Osteocyte (in vitro differentiated cells): Measurements from ENCODE around the gene CYB5D1. TPM values are rescaled to one million over a fixed set of nuclear protein-coding genes. Genes with fewer than 3 reads are reported as not detected.

Source experiments
- DNase-seq: peaks from one replicate; pipeline ENCODE4 v3.0.0; 2021; ENCODE audit warnings: mixed read lengths; ENCODE audit not compliant: unreplicated experiment; ENCODE audit errors: extremely low spot score
- H3K27ac Mint-ChIP-seq: one replicate; pipeline ENCODE4 v1.8.0; 2021; ENCODE audit warnings: mild to moderate bottlenecking, mixed read lengths; ENCODE audit not compliant: unreplicated experiment
- H3K27me3 Mint-ChIP-seq: one replicate; pipeline ENCODE4 v1.8.0; 2021; ENCODE audit warnings: mixed read lengths; ENCODE audit not compliant: unreplicated experiment
- H3K36me3 Mint-ChIP-seq: one replicate; pipeline ENCODE4 v1.8.0; 2021; ENCODE audit warnings: mixed read lengths; ENCODE audit not compliant: unreplicated experiment
- H3K4me1 Mint-ChIP-seq: one replicate; pipeline ENCODE4 v1.8.0; 2021; ENCODE audit warnings: mixed read lengths; ENCODE audit not compliant: unreplicated experiment
- H3K4me3 Mint-ChIP-seq: one replicate; pipeline ENCODE4 v1.8.0; 2021; ENCODE audit warnings: mild to moderate bottlenecking, moderate library complexity, mixed read lengths; ENCODE audit not compliant: unreplicated experiment
- H3K9me3 Mint-ChIP-seq: one replicate; pipeline ENCODE4 v1.8.0; 2021; ENCODE audit warnings: mixed read lengths; ENCODE audit not compliant: unreplicated experiment
- total RNA-seq: library from RNA; stranded (reverse); gene quantifications from 2 replicates; pipeline ENCODE4 v1.2.1, GENCODE V29; 2021
- TF ChIP-seq, protein P1 (sequence below): fragments of 200-600 bp; sonication (generic); IDR thresholded peaks from 2 replicates; pipeline ENCODE4 v1.5.0; 2021; ENCODE audit warnings: antibody characterized with exemption, mild to moderate bottlenecking, moderate library complexity

CYB5D1 gene
- total RNA-seq, 1 donor from 2014 or later: 8.5 TPM

DNA sequence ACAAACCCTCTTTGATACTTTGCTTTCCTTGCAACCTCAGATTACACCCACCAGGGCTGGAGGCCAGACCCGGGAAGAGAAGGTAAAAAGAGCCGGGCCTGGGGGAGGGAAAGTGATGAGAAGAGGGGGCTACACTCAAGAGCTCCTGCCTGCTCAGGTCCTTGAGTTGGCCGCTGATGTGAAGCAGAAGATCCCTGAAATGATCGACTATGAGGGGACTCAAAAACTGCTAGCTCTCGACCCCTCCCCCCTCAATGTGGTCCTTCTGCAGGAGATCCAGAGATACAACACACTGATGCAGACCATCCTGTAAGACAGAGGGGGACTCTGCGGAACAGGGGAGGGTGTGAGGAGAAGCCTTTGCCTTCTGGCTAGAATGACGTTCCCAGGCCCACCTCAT, 26.6 kb upstream of the CYB5D1 start:
- Mint-ChIP-seq H3K27ac (no peak overlapping the region), H3K4me3 (no peak overlapping the region), H3K4me1 (peaks cover 16% of the 10 kb centered on the region), H3K36me3 (no peaks in the 10 kb centered on the region), H3K9me3 (no peaks in the 10 kb centered on the region), H3K27me3 (peaks cover 36% of the 10 kb centered on the region)
- TF ChIP-seq, protein P1, sequence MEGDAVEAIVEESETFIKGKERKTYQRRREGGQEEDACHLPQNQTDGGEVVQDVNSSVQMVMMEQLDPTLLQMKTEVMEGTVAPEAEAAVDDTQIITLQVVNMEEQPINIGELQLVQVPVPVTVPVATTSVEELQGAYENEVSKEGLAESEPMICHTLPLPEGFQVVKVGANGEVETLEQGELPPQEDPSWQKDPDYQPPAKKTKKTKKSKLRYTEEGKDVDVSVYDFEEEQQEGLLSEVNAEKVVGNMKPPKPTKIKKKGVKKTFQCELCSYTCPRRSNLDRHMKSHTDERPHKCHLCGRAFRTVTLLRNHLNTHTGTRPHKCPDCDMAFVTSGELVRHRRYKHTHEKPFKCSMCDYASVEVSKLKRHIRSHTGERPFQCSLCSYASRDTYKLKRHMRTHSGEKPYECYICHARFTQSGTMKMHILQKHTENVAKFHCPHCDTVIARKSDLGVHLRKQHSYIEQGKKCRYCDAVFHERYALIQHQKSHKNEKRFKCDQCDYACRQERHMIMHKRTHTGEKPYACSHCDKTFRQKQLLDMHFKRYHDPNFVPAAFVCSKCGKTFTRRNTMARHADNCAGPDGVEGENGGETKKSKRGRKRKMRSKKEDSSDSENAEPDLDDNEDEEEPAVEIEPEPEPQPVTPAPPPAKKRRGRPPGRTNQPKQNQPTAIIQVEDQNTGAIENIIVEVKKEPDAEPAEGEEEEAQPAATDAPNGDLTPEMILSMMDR: no peak
- DNase-seq: no peak

DNA sequence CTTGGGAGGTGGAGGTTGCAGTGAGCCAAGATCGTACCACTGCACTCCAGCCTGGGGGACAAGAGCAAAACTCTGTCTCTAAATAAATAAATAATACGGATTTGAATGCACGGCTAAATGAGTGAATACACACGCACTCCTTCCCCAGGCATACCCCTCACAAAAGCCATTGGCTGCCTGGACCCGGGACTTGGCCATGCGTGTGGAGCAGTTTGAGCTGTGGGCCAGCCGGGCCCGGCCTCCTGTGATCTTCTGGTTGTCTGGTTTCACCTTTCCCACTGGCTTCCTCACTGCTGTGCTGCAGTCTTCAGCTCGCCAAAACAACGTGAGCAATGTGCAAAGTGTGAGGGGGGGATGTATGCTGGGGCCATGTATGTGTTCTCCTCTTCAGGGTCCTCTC, 25.4 kb upstream of the CYB5D1 start:
- no peaks in the 10 kb centered on the region for H3K36me3 Mint-ChIP-seq
- no peak overlapping the region for H3K27ac Mint-ChIP-seq
- DNase-seq: no peak
- H3K9me3 Mint-ChIP-seq: no peaks in the 10 kb centered on the region
- TF ChIP-seq, protein P1: no peak
- H3K27me3 Mint-ChIP-seq: peaks cover 28% of the 10 kb centered on the region
- peaks cover 26% of the 10 kb centered on the region for H3K4me1 Mint-ChIP-seq
- no peak overlapping the region for H3K4me3 Mint-ChIP-seq

DNA sequence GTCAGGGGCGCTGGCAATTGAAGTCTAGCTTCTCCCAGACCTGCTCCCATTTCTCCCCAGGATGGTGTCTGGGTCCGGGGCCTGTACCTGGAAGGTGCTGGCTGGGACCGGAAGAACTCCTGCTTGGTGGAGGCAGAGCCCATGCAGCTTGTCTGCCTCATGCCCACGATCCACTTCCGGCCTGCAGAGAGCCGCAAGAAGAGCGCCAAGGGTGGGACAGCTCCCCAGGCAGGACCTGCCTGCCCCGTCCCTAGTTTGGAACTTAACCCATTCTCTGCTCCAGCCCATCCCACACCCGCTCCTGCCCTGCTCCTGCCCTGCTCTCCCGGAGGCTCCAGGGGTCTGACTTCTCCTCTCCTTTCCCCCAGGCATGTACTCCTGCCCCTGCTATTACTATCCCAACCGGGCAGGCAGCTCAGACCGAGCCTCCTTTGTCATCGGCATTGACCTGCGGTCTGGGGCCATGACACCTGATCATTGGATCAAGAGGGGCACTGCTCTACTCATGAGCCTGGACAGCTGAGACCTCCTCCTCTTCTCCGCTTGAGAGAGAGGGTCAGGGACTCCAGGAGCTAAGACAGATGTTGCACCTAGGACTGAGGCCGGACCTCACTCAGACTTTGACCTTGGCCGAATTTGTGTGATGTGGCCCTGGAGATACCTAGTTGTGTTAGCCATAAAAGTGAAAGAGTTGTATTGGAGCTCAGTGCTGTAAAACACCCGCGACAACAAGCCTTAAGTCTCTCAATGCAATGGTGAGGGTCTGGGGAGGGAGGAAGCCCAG, 24.6 kb upstream of the CYB5D1 start:
- H3K9me3 Mint-ChIP-seq: no peaks in the 10 kb centered on the region
- peaks cover 22% of the 10 kb centered on the region for H3K27me3 Mint-ChIP-seq
- TF ChIP-seq, protein P1: no peak
- no peak for DNase-seq
- H3K4me3 Mint-ChIP-seq: peak overlapping the region; percentile 81
- H3K27ac Mint-ChIP-seq: peak overlapping the region; percentile 99
- H3K4me1 Mint-ChIP-seq: peaks cover 31% of the 10 kb centered on the region
- H3K36me3 Mint-ChIP-seq: no peaks in the 10 kb centered on the region

DNA sequence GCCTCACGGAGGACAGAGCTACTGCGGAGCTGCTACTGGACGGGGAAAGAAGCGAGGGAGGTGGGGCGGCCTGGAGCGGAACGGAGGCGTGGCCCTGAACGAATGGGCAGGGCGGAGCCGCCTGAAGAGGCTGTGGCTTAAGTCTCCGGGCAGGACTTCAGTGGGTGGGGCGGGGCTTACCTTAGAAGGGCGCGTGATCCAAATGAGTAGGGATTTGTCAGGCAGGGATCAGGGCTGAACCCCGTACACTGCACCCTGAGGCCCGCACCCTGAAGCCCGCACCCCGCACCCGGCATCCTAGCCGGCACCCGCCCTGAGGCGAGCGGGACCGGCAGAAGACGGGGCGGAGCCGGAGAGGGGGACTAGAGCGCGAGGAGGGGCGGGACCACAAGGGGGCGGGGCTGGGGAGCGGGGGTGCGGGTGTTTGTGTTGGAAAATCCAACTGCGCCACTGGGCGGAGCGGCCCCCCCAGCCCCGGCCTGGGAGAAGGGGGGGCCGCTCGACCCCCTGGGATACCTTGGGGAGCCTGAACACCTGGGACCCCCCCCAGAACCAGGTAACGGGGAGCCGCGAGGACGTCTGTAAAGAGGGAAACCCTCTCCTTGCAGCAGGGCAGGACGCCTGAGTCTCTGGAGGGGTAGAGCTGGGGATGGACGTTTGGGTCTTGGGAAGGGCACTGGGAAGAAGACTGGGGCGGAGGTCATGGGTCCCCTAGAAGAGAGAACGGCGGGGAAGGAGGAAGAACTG, 23.8 kb upstream of the CYB5D1 start, which contains the start of gene KDM6B:
KDM6B (plus strand) TSS at position 423 of the 747 bp plus-strand sequence. CDS start 11,338 bp downstream, outside the sequence.
- H3K27me3 Mint-ChIP-seq: peaks cover 19% of the 10 kb centered on the region
- no peaks in the 10 kb centered on the region for H3K9me3 Mint-ChIP-seq
- peaks cover 38% of the 10 kb centered on the region for H3K4me1 Mint-ChIP-seq
- H3K27ac Mint-ChIP-seq: peak within 1 kb of the TSS; percentile 99
- H3K36me3 Mint-ChIP-seq: no peaks in the 10 kb centered on the region
- DNase-seq: peak; percentile 94
- peak within 1 kb of the TSS; percentile 81 for H3K4me3 Mint-ChIP-seq
- TF ChIP-seq, protein P1: no peak

DNA sequence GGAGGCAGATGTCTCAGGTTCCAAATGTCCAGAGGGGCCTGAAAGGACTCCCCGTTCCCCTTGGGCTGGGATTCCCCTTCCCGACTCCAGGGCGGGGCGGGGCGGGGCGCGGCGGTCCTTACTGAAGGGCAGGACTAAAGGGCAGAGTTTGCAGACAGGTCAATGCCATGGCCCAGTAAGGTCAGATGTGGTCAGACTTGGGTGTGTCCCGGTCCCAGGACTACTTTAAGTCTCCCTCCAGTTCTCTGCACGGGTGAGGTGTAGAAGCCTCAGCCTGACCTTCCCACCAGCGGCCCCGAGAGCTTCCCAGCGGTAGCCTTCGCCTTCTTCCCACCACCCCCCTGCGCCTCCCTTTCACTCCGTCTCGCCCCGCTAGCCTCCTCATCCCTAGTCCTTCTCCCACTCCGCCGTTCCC, 23.3 kb upstream of the CYB5D1 start:
- TF ChIP-seq, protein P1: no peak
- no peak for DNase-seq
- Mint-ChIP-seq H3K27me3 (peaks cover 14% of the 10 kb centered on the region), H3K9me3 (no peaks in the 10 kb centered on the region), H3K27ac (peak overlapping the region; percentile 99), H3K36me3 (no peaks in the 10 kb centered on the region), H3K4me1 (peaks cover 43% of the 10 kb centered on the region), H3K4me3 (peak overlapping the region; percentile 81)
